GM12874 (cell line): ENCODE results near the gene ATP6V1B1.
A peak's percentile ranks its signal among the peaks of the same experiment; 100 is the strongest.

Source experiments
- TF ChIP-seq, protein P1 (sequence below): IDR thresholded peaks from 2 replicates; pipeline ENCODE4 v1.5.1; 2011; ENCODE audit warnings: low read depth, mild to moderate bottlenecking, control low read depth, low read length, moderate library complexity; ENCODE audit not compliant: insufficient read depth

Gene ATP6V1B1

DNA sequence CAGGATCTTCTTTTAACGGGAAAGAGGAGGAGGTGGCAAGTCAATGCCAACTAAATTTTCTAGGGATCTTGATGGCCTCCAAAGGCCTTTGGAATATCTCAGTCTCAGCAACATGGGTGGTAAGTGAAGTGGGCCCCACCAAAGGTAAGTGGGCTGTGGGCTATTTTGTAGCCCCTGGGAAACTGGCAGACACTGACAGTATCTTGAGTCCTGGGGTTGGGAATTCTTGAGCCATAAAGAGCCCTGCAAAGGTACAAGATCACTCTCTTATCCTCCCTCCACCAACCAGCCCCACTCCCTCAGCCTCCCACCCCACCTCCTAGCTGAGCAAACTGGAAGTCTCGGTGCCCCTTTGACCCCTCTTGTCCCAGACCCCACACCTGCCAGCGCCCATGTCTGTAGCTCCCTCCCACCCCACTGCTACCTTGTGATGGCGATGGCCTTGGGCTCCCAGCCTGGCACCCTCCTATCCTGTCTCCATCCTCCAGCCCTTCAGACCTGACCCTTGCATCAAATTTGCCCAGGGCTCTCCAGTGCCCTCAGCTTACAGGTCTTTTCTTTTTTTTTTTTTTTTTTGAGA is 8.5 kb downstream of the ATP6V1B1 start:
- TF ChIP-seq, protein P1, sequence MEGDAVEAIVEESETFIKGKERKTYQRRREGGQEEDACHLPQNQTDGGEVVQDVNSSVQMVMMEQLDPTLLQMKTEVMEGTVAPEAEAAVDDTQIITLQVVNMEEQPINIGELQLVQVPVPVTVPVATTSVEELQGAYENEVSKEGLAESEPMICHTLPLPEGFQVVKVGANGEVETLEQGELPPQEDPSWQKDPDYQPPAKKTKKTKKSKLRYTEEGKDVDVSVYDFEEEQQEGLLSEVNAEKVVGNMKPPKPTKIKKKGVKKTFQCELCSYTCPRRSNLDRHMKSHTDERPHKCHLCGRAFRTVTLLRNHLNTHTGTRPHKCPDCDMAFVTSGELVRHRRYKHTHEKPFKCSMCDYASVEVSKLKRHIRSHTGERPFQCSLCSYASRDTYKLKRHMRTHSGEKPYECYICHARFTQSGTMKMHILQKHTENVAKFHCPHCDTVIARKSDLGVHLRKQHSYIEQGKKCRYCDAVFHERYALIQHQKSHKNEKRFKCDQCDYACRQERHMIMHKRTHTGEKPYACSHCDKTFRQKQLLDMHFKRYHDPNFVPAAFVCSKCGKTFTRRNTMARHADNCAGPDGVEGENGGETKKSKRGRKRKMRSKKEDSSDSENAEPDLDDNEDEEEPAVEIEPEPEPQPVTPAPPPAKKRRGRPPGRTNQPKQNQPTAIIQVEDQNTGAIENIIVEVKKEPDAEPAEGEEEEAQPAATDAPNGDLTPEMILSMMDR: no peak

DNA sequence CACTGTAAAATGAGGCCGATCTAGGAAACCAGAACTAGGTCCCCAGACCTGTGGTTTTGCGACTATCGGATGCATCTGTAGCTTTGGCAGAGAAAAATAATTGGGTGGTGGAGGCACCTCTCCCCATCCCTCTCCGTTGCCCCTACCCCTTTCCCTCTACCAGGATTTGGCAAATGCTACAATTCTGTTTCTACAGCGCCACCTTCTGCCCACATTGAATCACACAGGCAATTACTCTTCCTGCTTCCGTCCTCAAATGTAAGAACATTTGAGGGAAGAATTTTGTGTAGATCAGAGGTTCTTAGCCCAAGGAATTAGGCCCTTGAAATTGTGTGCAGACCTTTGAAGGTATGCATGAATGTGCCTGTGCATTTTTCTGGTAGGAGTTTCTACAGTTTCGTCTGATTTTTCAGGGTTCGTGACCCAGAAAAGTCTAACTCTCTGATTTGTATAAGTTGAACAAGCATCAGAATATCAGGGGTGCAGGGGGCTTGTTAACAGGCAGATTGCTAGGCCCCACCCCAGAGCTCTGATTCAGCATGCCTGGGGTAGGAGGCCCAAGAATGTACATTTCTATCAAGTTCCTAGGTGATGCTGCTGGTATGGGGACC is 11.2 kb downstream of the ATP6V1B1 start:
- TF ChIP-seq, protein P1: peak; percentile 66; the same call in 1 of the 2 replicates

- TF ChIP-seq, protein P1: no peak
Measured at GRCh38 chr2:70947556-70948184, 12.0 kb downstream of the ATP6V1B1 start.

GRCh38 chr2:70948337-70949003 is 12.8 kb downstream of the ATP6V1B1 start:
- TF ChIP-seq, protein P1: peak; percentile 89

- TF ChIP-seq, protein P1: no peak
Measured at GRCh38 chr2:70949086-70949485, 13.4 kb downstream of the ATP6V1B1 start.

DNA sequence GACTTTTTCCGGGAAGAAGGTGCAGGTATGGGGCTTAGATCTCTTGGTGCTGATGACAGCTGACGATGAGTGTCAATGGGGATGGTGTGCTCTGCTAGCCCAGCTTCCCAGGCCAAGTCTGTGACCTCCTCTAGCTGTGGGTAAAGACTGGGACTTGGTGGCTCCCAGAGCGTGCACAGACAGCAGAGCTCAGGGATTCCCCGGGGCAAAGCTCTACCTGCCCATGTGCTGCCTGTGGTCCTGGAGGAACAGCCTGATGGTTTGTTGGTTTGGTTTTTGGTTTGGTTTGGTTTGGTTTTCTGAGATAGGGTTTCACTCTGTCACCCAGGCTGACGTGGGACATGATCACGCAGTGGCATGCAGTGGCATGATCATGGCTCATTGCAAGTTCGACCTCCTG is 19.2 kb downstream of the ATP6V1B1 start:
- TF ChIP-seq, protein P1: no peak

- TF ChIP-seq, protein P1: no peak
Measured at GRCh38 chr2:70956141-70956540, 20.4 kb downstream of the ATP6V1B1 start.
